SK-N-SH treated with all-trans-retinoic acid at 6 μM for 48 hours (cell line): ENCODE data around the gene WDR90.

Experiments used
- ATAC-seq: fragments of 200-7000 bp; cut with Tn5 transposase; 3 replicates; pipeline ENCODE4 v1.9.1; 2020; ENCODE audit warnings: mild to moderate bottlenecking, moderate library complexity
- ARNTL ChIP-seq: fragments of 450-650 bp; formaldehyde crosslinking; IDR thresholded peaks from 2 replicates; pipeline ENCODE4 v1.5.0; 2020; ENCODE audit warnings: low read depth, mild to moderate bottlenecking, moderate library complexity, borderline replicate concordance
- BACH2 ChIP-seq: fragments of 250-450 bp; sonication (Bioruptor Pico); IDR thresholded peaks from 2 replicates; pipeline ENCODE4 v1.9.0; 2021; ENCODE audit warnings: mild to moderate bottlenecking, borderline replicate concordance
- CSDC2 ChIP-seq: fragments of 250-450 bp; sonication (Bioruptor Pico); IDR thresholded peaks from 2 replicates; pipeline ENCODE4 v1.5.0; 2020; ENCODE audit warnings: mild to moderate bottlenecking, moderate library complexity
- GLIS3 ChIP-seq: fragments of 250-450 bp; sonication (Bioruptor Pico); IDR thresholded peaks from 2 replicates; pipeline ENCODE4 v1.5.0; 2020; ENCODE audit warnings: mild to moderate bottlenecking, moderate library complexity
- ISL1 ChIP-seq: fragments of 250-450 bp; sonication (Bioruptor Pico); IDR thresholded peaks from 2 replicates; pipeline ENCODE4 v2.1.2; 2022; ENCODE audit warnings: mild to moderate bottlenecking, moderate library complexity
- OSR1 ChIP-seq: fragments of 250-450 bp; sonication (Bioruptor Pico); IDR thresholded peaks from 2 replicates; pipeline ENCODE4 v1.8.0; 2022; ENCODE audit warnings: moderate library complexity, mild to moderate bottlenecking, inconsistent platforms
- PPARA ChIP-seq: fragments of 250-450 bp; sonication (Bioruptor Pico); IDR thresholded peaks from 2 replicates; pipeline ENCODE4 v1.5.0; 2020; ENCODE audit warnings: mild to moderate bottlenecking, borderline replicate concordance
- RARB ChIP-seq: fragments of 250-450 bp; sonication (Bioruptor Pico); IDR thresholded peaks from 2 replicates; pipeline ENCODE4 v1.8.0; 2021; ENCODE audit warnings: mild to moderate bottlenecking, moderate library complexity
- TOX ChIP-seq: fragments of 250-450 bp; sonication (Bioruptor Pico); IDR thresholded peaks from 2 replicates; pipeline ENCODE4 v1.8.0; 2021; ENCODE audit warnings: mild to moderate bottlenecking, moderate library complexity, borderline replicate concordance
- ZC3H10 ChIP-seq: fragments of 250-450 bp; sonication (Bioruptor Pico); IDR thresholded peaks from 2 replicates; pipeline ENCODE4 v1.5.1; 2021; ENCODE audit warnings: mild to moderate bottlenecking, moderate library complexity
- ZFP3 ChIP-seq: fragments of 250-450 bp; sonication (Bioruptor Pico); IDR thresholded peaks from 2 replicates; pipeline ENCODE4 v1.5.0; 2020; ENCODE audit warnings: mild to moderate bottlenecking, moderate library complexity
- ZFP30 ChIP-seq: fragments of 450-650 bp; formaldehyde crosslinking; IDR thresholded peaks from 2 replicates; pipeline ENCODE4 v1.5.0; 2022; ENCODE audit warnings: mild to moderate bottlenecking, moderate library complexity
- ZNF70 ChIP-seq: fragments of 450-650 bp; formaldehyde crosslinking; IDR thresholded peaks from 2 replicates; pipeline ENCODE4 v1.5.0; 2020; ENCODE audit warnings: mild to moderate bottlenecking, moderate library complexity
- ZNF8 ChIP-seq: fragments of 450-650 bp; formaldehyde crosslinking; IDR thresholded peaks from 2 replicates; pipeline ENCODE4 v1.5.0; 2020; ENCODE audit warnings: mild to moderate bottlenecking, moderate library complexity
- TF ChIP-seq, protein P1 (sequence below): fragments of 250-450 bp; sonication (Bioruptor Pico); IDR thresholded peaks from 2 replicates; pipeline ENCODE4 v1.8.0; 2021; ENCODE audit warnings: low read depth, mild to moderate bottlenecking, moderate library complexity, borderline replicate concordance
- TF ChIP-seq, protein P2 (sequence below): fragments of 250-450 bp; sonication (Bioruptor Pico); IDR thresholded peaks from 2 replicates; pipeline ENCODE4 v1.8.0; 2020; ENCODE audit warnings: mild to moderate bottlenecking, moderate library complexity, borderline replicate concordance
- TF ChIP-seq, protein P3 (sequence below): fragments of 250-450 bp; sonication (Bioruptor Pico); IDR thresholded peaks from 2 replicates; pipeline ENCODE4 v1.5.1; 2021; ENCODE audit warnings: mild to moderate bottlenecking, moderate library complexity
- TF ChIP-seq, protein P4 (sequence below): fragments of 250-450 bp; sonication (Bioruptor Pico); IDR thresholded peaks from 2 replicates; pipeline ENCODE4 v1.5.1; 2020; ENCODE audit warnings: low read depth, mild to moderate bottlenecking, moderate library complexity

Gene WDR90

DNA sequence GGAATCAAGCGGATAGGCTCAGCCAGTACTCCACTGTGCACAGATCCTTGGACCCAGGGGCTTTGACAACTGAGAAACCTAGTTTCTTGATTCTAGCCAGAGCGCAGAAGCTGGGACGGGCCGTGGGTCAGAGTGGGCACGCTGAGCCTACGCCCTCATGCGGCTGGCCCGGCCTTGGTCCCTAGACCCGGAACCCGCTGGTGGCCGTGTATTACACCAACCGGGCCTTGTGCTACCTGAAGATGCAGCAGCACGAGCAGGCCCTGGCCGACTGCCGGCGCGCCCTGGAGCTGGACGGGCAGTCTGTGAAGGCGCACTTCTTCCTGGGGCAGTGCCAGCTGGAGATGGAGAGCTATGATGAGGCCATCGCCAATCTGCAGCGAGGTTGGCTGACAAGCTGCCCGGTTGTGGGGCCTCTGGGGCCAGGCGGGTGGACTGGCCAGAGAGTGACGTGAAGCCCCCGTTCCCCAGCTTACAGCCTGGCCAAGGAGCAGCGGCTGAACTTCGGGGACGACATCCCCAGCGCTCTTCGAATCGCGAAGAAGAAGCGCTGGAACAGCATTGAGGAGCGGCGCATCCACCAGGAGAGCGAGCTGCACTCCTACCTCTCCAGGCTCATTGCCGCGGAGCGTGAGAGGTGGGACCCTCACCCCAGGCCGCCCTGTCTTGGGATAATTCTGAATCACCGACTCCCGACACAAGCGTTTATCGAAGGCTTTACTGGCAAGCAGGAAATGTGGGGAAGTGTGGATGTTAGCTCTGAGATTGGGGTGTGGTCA is 32.0 kb downstream of the WDR90 start:
- TF ChIP-seq, protein P1, sequence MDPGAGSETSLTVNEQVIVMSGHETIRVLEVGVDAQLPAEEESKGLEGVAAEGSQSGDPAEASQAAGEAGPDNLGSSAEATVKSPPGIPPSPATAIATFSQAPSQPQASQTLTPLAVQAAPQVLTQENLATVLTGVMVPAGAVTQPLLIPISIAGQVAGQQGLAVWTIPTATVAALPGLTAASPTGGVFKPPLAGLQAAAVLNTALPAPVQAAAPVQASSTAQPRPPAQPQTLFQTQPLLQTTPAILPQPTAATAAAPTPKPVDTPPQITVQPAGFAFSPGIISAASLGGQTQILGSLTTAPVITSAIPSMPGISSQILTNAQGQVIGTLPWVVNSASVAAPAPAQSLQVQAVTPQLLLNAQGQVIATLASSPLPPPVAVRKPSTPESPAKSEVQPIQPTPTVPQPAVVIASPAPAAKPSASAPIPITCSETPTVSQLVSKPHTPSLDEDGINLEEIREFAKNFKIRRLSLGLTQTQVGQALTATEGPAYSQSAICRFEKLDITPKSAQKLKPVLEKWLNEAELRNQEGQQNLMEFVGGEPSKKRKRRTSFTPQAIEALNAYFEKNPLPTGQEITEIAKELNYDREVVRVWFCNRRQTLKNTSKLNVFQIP: no peak
- TF ChIP-seq PPARA (CRISPR knock-in tag): no peak
- no peak for TF ChIP-seq RARB (CRISPR knock-in tag)
- TF ChIP-seq, protein P2, sequence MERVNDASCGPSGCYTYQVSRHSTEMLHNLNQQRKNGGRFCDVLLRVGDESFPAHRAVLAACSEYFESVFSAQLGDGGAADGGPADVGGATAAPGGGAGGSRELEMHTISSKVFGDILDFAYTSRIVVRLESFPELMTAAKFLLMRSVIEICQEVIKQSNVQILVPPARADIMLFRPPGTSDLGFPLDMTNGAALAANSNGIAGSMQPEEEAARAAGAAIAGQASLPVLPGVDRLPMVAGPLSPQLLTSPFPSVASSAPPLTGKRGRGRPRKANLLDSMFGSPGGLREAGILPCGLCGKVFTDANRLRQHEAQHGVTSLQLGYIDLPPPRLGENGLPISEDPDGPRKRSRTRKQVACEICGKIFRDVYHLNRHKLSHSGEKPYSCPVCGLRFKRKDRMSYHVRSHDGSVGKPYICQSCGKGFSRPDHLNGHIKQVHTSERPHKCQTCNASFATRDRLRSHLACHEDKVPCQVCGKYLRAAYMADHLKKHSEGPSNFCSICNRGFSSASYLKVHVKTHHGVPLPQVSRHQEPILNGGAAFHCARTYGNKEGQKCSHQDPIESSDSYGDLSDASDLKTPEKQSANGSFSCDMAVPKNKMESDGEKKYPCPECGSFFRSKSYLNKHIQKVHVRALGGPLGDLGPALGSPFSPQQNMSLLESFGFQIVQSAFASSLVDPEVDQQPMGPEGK (CRISPR knock-in tag): no peak
- no peak for TF ChIP-seq TOX (CRISPR knock-in tag)
- no peak for TF ChIP-seq CSDC2
- no peak for TF ChIP-seq ISL1 (CRISPR knock-in tag)
- no peak for TF ChIP-seq ZC3H10 (CRISPR knock-in tag)
- TF ChIP-seq ZFP30 (CRISPR knock-in tag): no peak
- no peak for TF ChIP-seq ZFP3 (CRISPR knock-in tag)
- TF ChIP-seq OSR1 (CRISPR knock-in tag): no peak
- TF ChIP-seq BACH2 (CRISPR knock-in tag): no peak
- no peak for ATAC-seq

DNA sequence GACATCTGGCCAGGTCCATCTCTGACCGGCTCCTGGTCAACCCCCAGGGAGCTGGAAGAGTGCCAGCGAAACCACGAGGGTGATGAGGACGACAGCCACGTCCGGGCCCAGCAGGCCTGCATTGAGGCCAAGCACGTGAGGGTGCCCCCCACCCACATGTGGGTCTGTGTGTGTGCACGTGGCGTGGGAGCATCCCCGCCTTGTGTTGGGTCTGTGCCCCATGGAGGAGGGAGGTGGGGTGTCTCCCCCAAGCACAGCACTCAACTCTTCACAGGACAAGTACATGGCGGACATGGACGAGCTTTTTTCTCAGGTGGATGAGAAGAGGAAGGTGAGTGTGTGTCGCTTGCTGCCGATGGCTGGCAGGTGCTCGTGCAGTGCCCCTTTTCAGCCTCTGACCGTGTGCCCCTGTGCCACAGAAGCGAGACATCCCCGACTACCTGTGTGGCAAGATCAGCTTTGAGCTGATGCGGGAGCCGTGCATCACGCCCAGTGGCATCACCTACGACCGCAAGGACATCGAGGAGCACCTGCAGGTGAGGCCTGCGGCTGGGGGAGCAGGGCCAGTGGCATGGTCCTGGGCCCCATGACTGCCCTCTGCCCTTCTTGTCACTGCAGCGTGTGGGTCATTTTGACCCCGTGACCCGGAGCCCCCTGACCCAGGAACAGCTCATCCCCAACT is 32.7 kb downstream of the WDR90 start:
- no peak for TF ChIP-seq ZNF8
- no peak for TF ChIP-seq GLIS3
- TF ChIP-seq, protein P3, sequence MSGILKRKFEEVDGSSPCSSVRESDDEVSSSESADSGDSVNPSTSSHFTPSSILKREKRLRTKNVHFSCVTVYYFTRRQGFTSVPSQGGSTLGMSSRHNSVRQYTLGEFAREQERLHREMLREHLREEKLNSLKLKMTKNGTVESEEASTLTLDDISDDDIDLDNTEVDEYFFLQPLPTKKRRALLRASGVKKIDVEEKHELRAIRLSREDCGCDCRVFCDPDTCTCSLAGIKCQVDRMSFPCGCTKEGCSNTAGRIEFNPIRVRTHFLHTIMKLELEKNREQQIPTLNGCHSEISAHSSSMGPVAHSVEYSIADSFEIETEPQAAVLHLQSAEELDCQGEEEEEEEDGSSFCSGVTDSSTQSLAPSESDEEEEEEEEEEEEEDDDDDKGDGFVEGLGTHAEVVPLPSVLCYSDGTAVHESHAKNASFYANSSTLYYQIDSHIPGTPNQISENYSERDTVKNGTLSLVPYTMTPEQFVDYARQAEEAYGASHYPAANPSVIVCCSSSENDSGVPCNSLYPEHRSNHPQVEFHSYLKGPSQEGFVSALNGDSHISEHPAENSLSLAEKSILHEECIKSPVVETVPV: no peak
- TF ChIP-seq, protein P2 (CRISPR knock-in tag): no peak
- TF ChIP-seq, protein P4, sequence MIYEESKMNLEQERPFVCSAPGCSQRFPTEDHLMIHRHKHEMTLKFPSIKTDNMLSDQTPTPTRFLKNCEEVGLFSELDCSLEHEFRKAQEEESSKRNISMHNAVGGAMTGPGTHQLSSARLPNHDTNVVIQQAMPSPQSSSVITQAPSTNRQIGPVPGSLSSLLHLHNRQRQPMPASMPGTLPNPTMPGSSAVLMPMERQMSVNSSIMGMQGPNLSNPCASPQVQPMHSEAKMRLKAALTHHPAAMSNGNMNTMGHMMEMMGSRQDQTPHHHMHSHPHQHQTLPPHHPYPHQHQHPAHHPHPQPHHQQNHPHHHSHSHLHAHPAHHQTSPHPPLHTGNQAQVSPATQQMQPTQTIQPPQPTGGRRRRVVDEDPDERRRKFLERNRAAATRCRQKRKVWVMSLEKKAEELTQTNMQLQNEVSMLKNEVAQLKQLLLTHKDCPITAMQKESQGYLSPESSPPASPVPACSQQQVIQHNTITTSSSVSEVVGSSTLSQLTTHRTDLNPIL (CRISPR knock-in tag): no peak
- TF ChIP-seq ARNTL: no peak
- TF ChIP-seq ZC3H10 (CRISPR knock-in tag): no peak
- TF ChIP-seq ZNF70 (CRISPR knock-in tag): no peak
- TF ChIP-seq ZFP30 (CRISPR knock-in tag): no peak
- TF ChIP-seq OSR1 (CRISPR knock-in tag): no peak
- ATAC-seq: no peak

DNA sequence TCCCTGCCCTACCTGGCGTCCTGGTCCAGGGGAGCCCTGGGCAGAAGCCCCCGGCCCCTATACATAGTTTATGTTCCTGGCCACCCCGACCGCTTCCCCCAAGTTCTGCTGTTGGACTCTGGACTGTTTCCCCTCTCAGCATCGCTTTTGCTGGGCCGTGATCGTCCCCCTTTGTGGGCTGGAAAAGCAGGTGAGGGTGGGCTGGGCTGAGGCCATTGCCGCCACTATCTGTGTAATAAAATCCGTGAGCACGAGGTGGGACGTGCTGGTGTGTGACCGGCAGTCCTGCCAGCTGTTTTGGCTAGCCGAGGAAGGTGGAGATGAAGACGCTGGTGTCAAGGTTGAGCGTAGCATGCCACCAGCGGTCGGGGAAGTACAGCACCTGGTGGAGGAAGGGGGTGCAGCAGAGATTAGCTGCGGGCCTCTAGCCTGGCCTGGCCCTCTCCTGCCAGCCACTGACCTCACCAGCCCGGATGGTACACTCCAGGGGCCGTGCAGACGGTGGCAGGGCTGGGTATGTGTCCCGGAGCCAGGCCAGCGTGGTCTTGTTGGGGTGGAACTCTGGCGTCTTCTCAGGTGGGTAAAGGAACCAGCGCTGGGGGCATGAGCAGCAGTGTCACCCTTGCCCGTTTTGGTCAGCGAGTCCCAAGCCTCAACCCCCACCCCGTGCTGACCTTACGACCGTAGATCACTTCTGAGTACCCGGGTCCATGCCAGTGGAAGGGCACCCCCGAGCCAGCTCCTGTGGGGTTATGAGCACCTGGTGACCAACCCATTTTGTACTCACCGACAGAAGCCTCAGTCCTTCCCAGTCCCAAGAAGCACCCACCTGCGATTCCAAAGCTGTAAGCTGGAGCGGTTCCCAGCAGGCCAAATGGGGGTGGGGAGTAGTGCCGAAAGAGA is 33.6 kb downstream of the WDR90 start:
- no peak for ATAC-seq
- TF ChIP-seq, protein P4 (CRISPR knock-in tag): no peak
- TF ChIP-seq OSR1 (CRISPR knock-in tag): no peak
